Caco-2 (cell line): Measurements from ENCODE around the gene SV2C. TPM values are rescaled to one million over a fixed set of nuclear protein-coding genes. Genes with fewer than 3 reads are reported as not detected.

Experiments used
- BruUV-seq: library from RNA; stranded (reverse); fragments of 400-500 nt; replicated peaks from 2 replicates; lab custom pipeline; 2021; lab: Mats Ljungman, UMichigan
- CTCF ChIA-PET: fragments of 300-600 bp; sonication (Branson Sonifier 250); formaldehyde crosslinking; loops from one replicate; lab custom pipeline; 2022; ENCODE audit warnings: antibody characterized with exemption; lab: Charles Lee
- POLR2A ChIA-PET: fragments of 300-600 bp; sonication (Branson Sonifier 250); formaldehyde crosslinking; loops from one replicate; lab custom pipeline; 2022; ENCODE audit warnings: antibody characterized with exemption; lab: Charles Lee
- DNase-seq, 2 experiments: peaks; one replicate each; pipeline versions ENCODE4 v3.0.0 to v3.0.0-alpha.2; 2020 to 2022
- H3K27me3 ChIP-seq: replicated peaks from 2 replicates; pipeline ENCODE4 v1.6.0; 2011; ENCODE audit warnings: low read length; ENCODE audit not compliant: control insufficient read depth, insufficient read depth
- H3K36me3 ChIP-seq: 2 replicates; pipeline ENCODE4 v1.5.1; 2011; ENCODE audit warnings: low read length; ENCODE audit not compliant: control insufficient read depth, insufficient read depth
- H3K4me1 ChIP-seq: fragments of 250-450 bp; sonication (Bioruptor Pico); 2 replicates; pipeline ENCODE4 v1.5.1; 2020; ENCODE audit warnings: mild to moderate bottlenecking
- H3K4me3 ChIP-seq: 2 replicates; pipeline ENCODE4 v1.5.1; 2011; ENCODE audit warnings: low read depth, mild to moderate bottlenecking, control low read depth, low read length
- H3K9me3 ChIP-seq: fragments of 250-450 bp; sonication (Bioruptor Pico); 2 replicates; pipeline ENCODE4 v1.5.1; 2020; ENCODE audit warnings: mild to moderate bottlenecking, moderate library complexity
- H3K27ac Mint-ChIP-seq: one replicate; pipeline ENCODE4 v1.8.0; 2022; ENCODE audit warnings: mixed read lengths; ENCODE audit not compliant: unreplicated experiment
- H3K27me3 Mint-ChIP-seq: one replicate; pipeline ENCODE4 v1.8.0; 2022; ENCODE audit warnings: mixed read lengths; ENCODE audit not compliant: insufficient read depth, unreplicated experiment
- H3K36me3 Mint-ChIP-seq: one replicate; pipeline ENCODE4 v1.8.0; 2022; ENCODE audit warnings: mild to moderate bottlenecking, mixed read lengths; ENCODE audit not compliant: insufficient read depth, unreplicated experiment
- H3K4me1 Mint-ChIP-seq: one replicate; pipeline ENCODE4 v1.8.0; 2022; ENCODE audit warnings: low read depth, mixed read lengths; ENCODE audit not compliant: unreplicated experiment
- H3K4me3 Mint-ChIP-seq: one replicate; pipeline ENCODE4 v1.8.0; 2022; ENCODE audit warnings: mild to moderate bottlenecking, moderate library complexity, mixed read lengths; ENCODE audit not compliant: unreplicated experiment
- H3K9me3 Mint-ChIP-seq: one replicate; pipeline ENCODE4 v1.8.0; 2022; ENCODE audit warnings: mixed read lengths; ENCODE audit not compliant: unreplicated experiment
- CTCF ChIP-seq, 2 experiments: fragments of 200-600 bp in 1 of 2; IDR thresholded peaks; 1 replicate in 1 of 2; 2 replicates in 1 of 2; pipeline versions ENCODE4 v1.5.1 to v1.8.0; 2011 to 2022; ENCODE audit warnings: antibody characterized with exemption in 1 of 2, control low read depth in 1 of 2, inconsistent platforms in 1 of 2, low read depth in 1 of 2, low read length in 1 of 2, mild to moderate bottlenecking in 1 of 2, moderate library complexity in 1 of 2; ENCODE audit not compliant: insufficient read depth in 1 of 2, severe bottlenecking in 1 of 2, unreplicated experiment in 1 of 2
- intact Hi-C: fragments of 100-400 bp; cut with micrococcal nuclease; formaldehyde crosslinking; loops from one replicate; pipeline ENCODE4 v1.10.0; 2022; ENCODE audit not compliant: unreplicated experiment
- total RNA-seq: library from RNA; stranded (reverse); gene quantifications from 2 replicates; pipeline ENCODE4 v1.2.3, GENCODE V29; 2022

Gene SV2C
- total RNA-seq, 1 experiment from 2014 or later: not detected

- Mint-ChIP-seq H3K36me3 (no peaks in the 10 kb centered on the region), H3K27me3 (peaks cover 9% of the 10 kb centered on the region), H3K4me3 (no peak overlapping the region), H3K27ac (no peak overlapping the region), H3K4me1 (no peaks in the 10 kb centered on the region), H3K9me3 (no peaks in the 10 kb centered on the region)
- H3K36me3 ChIP-seq: no peaks in the 10 kb centered on the region
- no peaks in the 10 kb centered on the region for H3K27me3 ChIP-seq
- H3K4me1 ChIP-seq: no peaks in the 10 kb centered on the region
- ChIA-PET CTCF (no interaction called here), POLR2A (no interaction called here)
- no peaks in the 10 kb centered on the region for H3K9me3 ChIP-seq
- BruUV-seq: no TSS peak
- intact Hi-C loops: no loop called here
- no peak for TF ChIP-seq CTCF (IDR thresholded peaks at IDR 0.05; ENCODE audit: insufficient read depth in 1 of 2, low read depth in 1 of 2, low read length in 1 of 2, severe bottlenecking in 1 of 2, unreplicated experiment in 1 of 2)
- no peak overlapping the region for H3K4me3 ChIP-seq
- no peak for DNase-seq
Observed at GRCh38 chr5:76099756-76100155, 16.6 kb downstream of the SV2C start.

GRCh38 chr5:76104027-76104426 lies 20.8 kb downstream of the SV2C start:
- intact Hi-C loops: no loop called here
- CTCF ChIA-PET: interaction anchor here (0.5 to 1.1 kb wide), 3 partner anchors 10 to 71 kb away, joined by 3 to 5 read pairs (median 3); no protein-coding TSS in a partner anchor

GRCh38 chr5:76106149-76106548 lies 23.0 kb downstream of the SV2C start:
- H3K9me3 ChIP-seq: no peaks in the 10 kb centered on the region
- CTCF ChIA-PET: no interaction called here
- no peaks in the 10 kb centered on the region; the same call in 1 of the 2 replicates for H3K27me3 ChIP-seq
- H3K4me1 ChIP-seq: no peaks in the 10 kb centered on the region
- no peaks in the 10 kb centered on the region for H3K36me3 ChIP-seq
- DNase-seq: no peak
- Mint-ChIP-seq H3K9me3 (no peaks in the 10 kb centered on the region), H3K27me3 (peaks cover 14% of the 10 kb centered on the region), H3K27ac (no peak overlapping the region), H3K36me3 (no peaks in the 10 kb centered on the region), H3K4me3 (no peak overlapping the region), H3K4me1 (no peaks in the 10 kb centered on the region)
- no TSS peak for BruUV-seq
- no peak for TF ChIP-seq CTCF (IDR thresholded peaks at IDR 0.05; ENCODE audit: insufficient read depth in 1 of 2, low read depth in 1 of 2, low read length in 1 of 2, severe bottlenecking in 1 of 2, unreplicated experiment in 1 of 2)
- intact Hi-C loops: no loop called here
- POLR2A ChIA-PET: no interaction called here
- no peak overlapping the region for H3K4me3 ChIP-seq

More at GRCh38 chr5:76104027-76104426, 20.8 kb downstream of the SV2C start:
- no peak overlapping the region for H3K27ac Mint-ChIP-seq
- no peaks in the 10 kb centered on the region for H3K36me3 Mint-ChIP-seq
- no peaks in the 10 kb centered on the region for H3K9me3 Mint-ChIP-seq
- no peaks in the 10 kb centered on the region for H3K27me3 ChIP-seq
- H3K27me3 Mint-ChIP-seq: peaks cover 16% of the 10 kb centered on the region
- TF ChIP-seq CTCF (IDR thresholded peaks at IDR 0.05; ENCODE audit: insufficient read depth in 1 of 2, low read depth in 1 of 2, low read length in 1 of 2, severe bottlenecking in 1 of 2, unreplicated experiment in 1 of 2): no peak
- BruUV-seq: no TSS peak
- H3K4me3 Mint-ChIP-seq: no peak overlapping the region
- no peaks in the 10 kb centered on the region for H3K36me3 ChIP-seq
- no peaks in the 10 kb centered on the region for H3K4me1 Mint-ChIP-seq
- no peak overlapping the region for H3K4me3 ChIP-seq
- POLR2A ChIA-PET: no interaction called here
- H3K9me3 ChIP-seq: no peaks in the 10 kb centered on the region
- H3K4me1 ChIP-seq: no peaks in the 10 kb centered on the region
- DNase-seq: peak in 1 of 2 experiments; percentile 71
